ENCODE data around the gene SPAST.
"Not testable (repeated sequence)": the region's sequence is repeated elsewhere in the genome, so short reads cannot be mapped to it uniquely, and the experiment has no call there.

The SPAST gene

GRCh38 chr2:32063310-32064020, at the start of gene SPAST:
Gene SPAST, plus strand, starts transcription at chr2:32063556. Its CDS starts 276 bp downstream, at chr2:32063832.
- DNase-seq = peak; percentile 98

GRCh38 chr2:32018789-32019482, 44.4 kb upstream of the SPAST start:
- not testable (repeated sequence) for DNase-seq

- not testable (repeated sequence) for DNase-seq
These were observed 29.0 kb upstream of the SPAST start for GRCh38 chr2:32034198-32034887.

DNA sequence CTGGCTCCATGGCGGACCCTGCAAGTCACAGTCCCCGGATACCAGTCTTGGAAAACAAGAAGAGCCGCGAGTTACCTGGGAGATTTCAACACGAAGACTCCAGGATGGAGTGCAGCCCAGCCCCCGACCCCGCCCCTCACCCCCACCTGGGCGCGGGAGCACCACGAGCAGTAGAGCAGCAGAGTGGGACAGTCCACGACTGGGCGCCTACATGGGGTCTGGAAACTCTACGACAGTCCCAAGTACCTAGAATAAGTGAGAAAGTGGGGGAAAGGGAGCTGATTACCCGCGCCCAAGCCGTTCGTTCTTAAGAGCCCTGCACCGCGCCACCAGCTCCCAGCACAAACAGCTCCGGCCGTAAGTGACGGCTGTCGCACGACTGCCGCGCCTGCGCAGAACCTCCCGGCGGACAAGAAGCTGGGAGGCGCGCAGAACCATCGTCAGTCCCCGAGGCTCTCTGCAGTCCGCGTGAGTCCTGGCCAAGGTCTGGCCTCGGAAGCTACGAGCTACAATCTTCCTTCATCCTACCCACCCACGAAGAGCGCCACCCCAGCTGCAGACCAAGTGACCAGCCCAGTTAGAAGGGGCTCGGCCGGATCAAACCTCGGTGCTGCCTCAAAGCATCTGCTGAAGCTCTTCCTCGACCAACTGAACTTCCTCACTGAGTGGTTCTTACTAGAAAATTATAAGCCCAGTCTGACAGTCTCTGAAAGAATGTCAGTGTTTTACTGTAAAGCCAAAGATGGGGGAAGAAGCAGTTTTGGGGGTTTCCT, 23.7 kb upstream of the SPAST start, which contains the start of gene DPY30:
Gene DPY30, minus strand, starts transcription at position 359 of the 773 bp plus-strand sequence. Its CDS starts 349 bp downstream, at position 10.
- DNase-seq = peak; percentile 95

DNA sequence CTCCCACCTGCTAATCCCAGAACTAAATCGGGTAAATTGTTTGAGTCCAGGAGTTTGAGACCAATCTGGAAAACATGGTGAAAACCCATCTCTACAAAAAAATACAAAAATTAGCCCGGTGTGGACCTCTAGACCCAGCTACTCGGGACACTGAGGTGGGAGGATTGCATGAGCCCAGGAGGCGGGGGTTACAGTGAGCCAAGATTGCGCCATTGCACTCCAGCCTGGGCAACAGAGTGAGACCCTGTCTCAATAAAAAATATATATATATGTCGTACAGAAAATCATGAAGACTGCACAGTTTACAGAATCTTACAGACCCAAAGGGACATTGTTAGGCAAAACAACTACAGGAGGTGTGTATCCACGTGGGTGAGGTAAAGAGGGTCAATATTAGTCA, 19.8 kb upstream of the SPAST start:
- no peak for DNase-seq

DNA sequence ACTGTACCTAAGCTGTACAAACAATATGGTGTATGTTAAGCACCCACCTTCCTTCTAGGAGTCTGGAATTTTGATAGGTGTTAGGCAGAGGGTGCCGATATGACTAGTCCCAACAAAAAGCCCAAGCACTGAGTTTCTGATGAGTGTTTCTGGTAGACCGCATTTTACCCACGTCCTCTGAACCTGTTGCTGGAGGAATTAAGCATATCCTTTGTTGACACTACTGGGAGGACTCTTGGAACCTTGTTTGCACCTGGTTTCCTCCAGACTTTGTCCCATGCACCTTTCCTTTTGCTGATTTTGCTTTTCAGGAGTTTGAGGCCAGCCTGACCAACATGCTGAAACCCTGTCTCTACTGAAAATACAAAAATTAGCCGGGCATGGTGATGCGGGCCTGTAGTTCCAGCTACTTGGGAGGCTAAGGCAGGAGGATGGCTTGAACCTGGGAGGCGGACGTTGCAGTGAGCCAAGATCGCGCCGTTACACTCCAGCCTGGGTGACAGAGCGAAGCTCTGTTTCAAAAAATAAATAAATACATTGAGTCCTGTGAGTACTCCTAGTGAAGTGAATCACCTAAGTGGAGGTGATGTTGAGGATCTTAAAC, 11.4 kb upstream of the SPAST start:
- no peak for DNase-seq

DNA sequence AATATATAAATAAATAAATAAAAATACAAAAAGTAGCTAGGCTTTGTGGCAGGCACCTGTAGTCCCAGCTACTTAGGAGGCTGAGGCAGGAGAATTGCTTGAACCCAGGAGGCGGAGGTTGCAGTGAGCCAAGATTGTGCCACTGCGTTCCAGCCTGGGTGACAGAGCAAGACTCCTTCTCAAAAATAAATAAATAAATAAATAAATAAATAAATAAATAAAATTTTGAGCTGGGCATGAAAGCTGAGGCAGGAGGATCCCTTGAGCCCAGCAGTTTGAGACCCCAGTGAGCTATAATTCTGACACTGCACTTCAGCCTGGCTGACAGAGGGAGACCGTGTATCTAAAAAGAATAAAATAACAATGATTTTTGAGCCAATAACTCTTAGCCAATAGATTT, 8.8 kb upstream of the SPAST start:
- not testable (repeated sequence) for DNase-seq

- DNase-seq = no peak
These were observed 5.2 kb upstream of the SPAST start for GRCh38 chr2:32058130-32058529.

- no peak for DNase-seq
These were observed 3.1 kb upstream of the SPAST start for GRCh38 chr2:32060266-32060665.

- DNase-seq = no peak
These were observed 1.9 kb upstream of the SPAST start for GRCh38 chr2:32061430-32061829.

DNA sequence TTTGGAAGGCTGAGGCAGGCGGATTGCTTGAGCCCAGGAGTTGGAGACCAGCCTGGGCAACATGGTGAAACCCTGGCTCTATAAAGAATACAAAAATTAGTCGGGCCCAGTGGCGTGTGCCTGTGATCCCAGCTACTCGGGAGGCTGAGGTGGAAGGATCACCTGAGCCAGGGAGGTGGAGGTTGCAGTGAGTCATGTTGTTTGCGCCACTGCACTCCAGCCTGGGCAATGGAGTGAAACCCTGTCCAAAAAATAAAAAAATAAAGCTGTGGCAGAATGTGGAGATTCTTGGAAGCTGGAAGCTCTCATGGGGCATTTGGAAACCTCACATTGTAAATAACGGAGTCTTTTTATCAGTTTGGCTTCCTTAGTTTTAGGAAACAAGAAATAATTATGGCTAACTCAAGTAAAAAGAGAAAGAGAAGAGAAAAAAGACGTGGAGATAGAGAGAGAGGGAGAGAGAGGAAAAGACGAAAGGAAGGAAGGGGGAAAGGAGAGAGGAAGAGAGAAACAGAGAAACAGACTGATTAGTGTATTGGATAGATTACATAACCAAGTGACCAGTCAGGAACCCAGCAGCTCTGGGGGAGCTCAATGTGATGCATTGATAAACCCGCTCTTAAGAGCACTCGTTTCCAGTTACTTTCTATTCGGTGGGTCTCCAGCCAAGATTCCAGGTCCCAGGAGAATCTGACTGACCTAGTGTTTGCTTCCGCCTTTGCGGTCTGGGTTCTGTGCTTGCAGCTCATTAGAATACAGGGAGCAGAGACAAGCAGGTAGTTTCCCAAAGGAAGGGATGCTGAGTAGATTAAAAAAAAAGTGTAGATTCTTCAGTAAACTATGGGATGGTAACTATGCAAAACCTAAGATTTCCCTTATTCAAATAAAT, 1.1 kb upstream of the SPAST start:
- DNase-seq = peak; percentile 19

DNA sequence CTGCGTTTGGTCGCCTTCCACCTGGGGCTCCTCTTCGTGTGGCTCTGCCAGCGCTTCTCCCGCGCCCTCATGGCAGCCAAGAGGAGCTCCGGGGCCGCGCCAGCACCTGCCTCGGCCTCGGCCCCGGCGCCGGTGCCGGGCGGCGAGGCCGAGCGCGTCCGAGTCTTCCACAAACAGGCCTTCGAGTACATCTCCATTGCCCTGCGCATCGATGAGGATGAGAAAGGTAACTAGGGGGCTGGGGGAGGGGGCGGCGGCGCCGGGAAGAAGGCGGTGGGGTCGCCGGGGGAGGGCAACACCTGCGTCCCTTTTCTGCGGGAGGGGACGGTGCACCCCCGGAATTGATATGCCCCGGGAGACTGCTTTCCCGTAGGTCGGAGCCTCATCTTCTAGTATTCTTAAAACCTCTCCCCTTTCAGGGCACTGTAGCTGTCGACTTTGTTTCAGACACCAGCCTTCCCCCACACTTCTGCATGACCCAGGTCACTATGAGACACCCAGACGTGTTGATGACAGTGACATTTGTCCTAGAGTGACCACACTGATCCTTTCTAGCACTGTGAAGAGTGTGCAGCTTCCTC, 755 bp downstream of the SPAST start:
- peak; percentile 68 for DNase-seq

- no peak for DNase-seq
These were observed 1.4 kb downstream of the SPAST start for GRCh38 chr2:32064713-32065112.

- no peak for DNase-seq
These were observed 4.2 kb downstream of the SPAST start for GRCh38 chr2:32067549-32067948.

DNA sequence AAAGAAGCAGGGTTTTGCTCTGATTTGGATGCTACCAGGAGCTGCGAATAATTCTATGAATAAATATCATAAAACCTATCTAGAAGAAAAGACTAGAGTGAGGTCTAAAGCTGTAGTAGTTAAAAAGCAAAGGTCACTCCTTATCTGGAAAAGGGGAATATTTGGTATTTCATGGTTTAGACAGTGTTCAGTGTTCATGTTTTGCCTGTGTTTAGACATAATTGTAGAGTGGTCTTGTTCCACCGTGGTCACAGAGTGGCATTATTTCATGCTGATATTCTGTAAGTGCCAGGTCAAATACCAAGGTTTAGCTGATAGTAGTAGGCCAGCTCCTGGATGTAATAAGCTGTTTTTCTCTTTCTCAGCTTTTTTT, 10.8 kb downstream of the SPAST start:
- DNase-seq = no peak

GRCh38 chr2:32095671-32096070, 32.3 kb downstream of the SPAST start:
- DNase-seq = no peak

GRCh38 chr2:32108111-32108510, 44.8 kb downstream of the SPAST start:
- DNase-seq = no peak

- no peak for DNase-seq
These were observed 54.7 kb downstream of the SPAST start for GRCh38 chr2:32118055-32118454.

- no peak for DNase-seq
These were observed 55.8 kb downstream of the SPAST start for GRCh38 chr2:32119161-32119560.

DNA sequence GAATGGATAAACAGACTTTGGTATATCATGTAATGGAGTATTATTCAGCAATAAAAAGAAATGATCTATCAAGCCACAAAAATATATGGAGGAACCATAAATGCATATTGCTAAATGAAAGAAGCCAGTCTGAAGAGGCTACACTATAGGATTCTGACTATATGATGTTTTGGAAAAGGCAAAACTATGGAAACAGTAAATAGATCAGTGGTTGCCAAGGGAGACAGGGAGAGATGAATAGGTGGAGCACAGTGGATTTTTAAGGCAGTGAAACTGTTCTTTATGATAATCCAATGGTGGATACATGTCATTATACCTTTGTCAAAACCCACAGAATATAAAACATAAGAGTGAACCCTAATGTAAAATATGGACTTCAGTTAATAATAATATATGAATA, 61.3 kb downstream of the SPAST start:
- no peak for DNase-seq

DNA sequence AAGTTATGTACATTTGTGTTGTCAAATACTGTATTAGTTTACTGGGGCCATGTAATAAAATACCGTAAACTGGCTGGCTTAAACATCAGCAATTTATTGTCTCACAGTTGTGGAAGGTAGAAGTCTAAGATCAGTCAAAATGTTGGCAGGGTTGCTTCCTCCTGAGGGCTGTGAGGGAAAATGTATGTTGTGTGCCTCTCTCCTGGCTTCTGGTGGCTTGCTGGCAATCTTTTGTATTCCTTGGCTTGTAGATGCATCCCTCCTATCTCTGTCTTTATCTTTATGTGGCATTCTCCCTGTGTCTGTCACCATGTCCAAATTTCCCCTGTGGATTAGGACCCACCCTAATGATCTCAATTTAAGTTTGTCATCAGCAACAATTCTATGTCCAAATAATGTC, 65.3 kb downstream of the SPAST start:
- no peak for DNase-seq
